Keratinocyte (primary cell): ENCODE measurements around the gene EMX1. TPM values are rescaled to one million over a fixed set of nuclear protein-coding genes. Genes with fewer than 3 reads are reported as not detected.

Source experiments
- DNase-seq: peaks from one replicate; pipeline ENCODE4 v3.0.0-alpha.2; 2011; ENCODE audit warnings: low read depth, missing footprints, low spot score
- FAIRE-seq: peaks from 2 replicates; lab custom pipeline; 2011; peaks lifted over from hg19 to GRCh38; lab: Jason Lieb, UNC
- H2AFZ ChIP-seq: 2 replicates; pipeline ENCODE4 v1.6.0; 2012; ENCODE audit warnings: low read length, control low read depth, inconsistent platforms; ENCODE audit not compliant: control insufficient read depth
- H3K27ac ChIP-seq: 2 replicates; pipeline ENCODE4 v1.5.1; 2011; ENCODE audit warnings: low read length; ENCODE audit not compliant: control insufficient read depth, insufficient read depth
- H3K27me3 ChIP-seq: 3 replicates; pipeline ENCODE4 v1.6.0; 2011; ENCODE audit warnings: low read length; ENCODE audit not compliant: control insufficient read depth, insufficient read depth; ENCODE audit errors: extremely low read depth
- H3K36me3 ChIP-seq, 2 experiments: 2 replicates in 1 of 2; 3 replicates in 1 of 2; pipeline ENCODE4 v1.5.1; 2011; ENCODE audit warnings: low read length in 2 of 2, mild to moderate bottlenecking in 1 of 2; ENCODE audit not compliant: control insufficient read depth in 2 of 2, insufficient read depth in 2 of 2; ENCODE audit errors: extremely low read depth in 1 of 2
- H3K4me1 ChIP-seq: 3 replicates; pipeline ENCODE4 v1.5.1; 2011; ENCODE audit warnings: low read length; ENCODE audit not compliant: control insufficient read depth, insufficient read depth; ENCODE audit errors: extremely low read depth
- H3K4me2 ChIP-seq: 3 replicates; pipeline ENCODE4 v1.6.0; 2011; ENCODE audit warnings: low read depth, low read length; ENCODE audit not compliant: control insufficient read depth, insufficient read depth; ENCODE audit errors: extremely low read depth
- H3K4me3 ChIP-seq, 3 experiments: fragments of 200-600 bp in 1 of 3; sonication (generic) in 1 of 3; 2 replicates in 2 of 3; 3 replicates in 1 of 3; pipeline ENCODE4 v1.5.1; 2011 to 2016; ENCODE audit warnings: low read length in 3 of 3, mild to moderate bottlenecking in 3 of 3, control low read depth in 2 of 3, inconsistent platforms in 1 of 3, low read depth in 1 of 3, mixed read lengths in 1 of 3, mixed run types in 1 of 3, moderate library complexity in 1 of 3; ENCODE audit not compliant: control insufficient read depth in 2 of 3, insufficient read depth in 2 of 3; ENCODE audit errors: extremely low read depth in 1 of 3
- H3K79me2 ChIP-seq: 2 replicates; pipeline ENCODE4 v1.6.0; 2012; ENCODE audit warnings: low read length; ENCODE audit not compliant: control insufficient read depth, insufficient read depth
- H3K9ac ChIP-seq: 3 replicates; pipeline ENCODE4 v1.6.0; 2011; ENCODE audit warnings: low read length; ENCODE audit not compliant: control insufficient read depth, insufficient read depth; ENCODE audit errors: extremely low read depth
- H3K9me1 ChIP-seq: 3 replicates; pipeline ENCODE4 v1.6.0; 2011; ENCODE audit warnings: low read length; ENCODE audit not compliant: control insufficient read depth, insufficient read depth; ENCODE audit errors: extremely low read depth
- H3K9me3 ChIP-seq: 2 replicates; pipeline ENCODE4 v1.5.1; 2012; ENCODE audit warnings: low read depth, low read length; ENCODE audit not compliant: control insufficient read depth
- H4K20me1 ChIP-seq: 3 replicates; pipeline ENCODE4 v1.6.0; 2011; ENCODE audit warnings: low read length; ENCODE audit not compliant: control insufficient read depth, insufficient read depth; ENCODE audit errors: extremely low read depth
- CTCF ChIP-seq, 3 experiments: IDR thresholded peaks in 1 of 3; conservative IDR thresholded peaks in 1 of 3; optimal IDR thresholded peaks in 1 of 3; 2 replicates in 2 of 3; 3 replicates in 1 of 3; pipeline versions ENCODE3 to v1.5.1; 2011; ENCODE audit warnings: low read length in 3 of 3, mild to moderate bottlenecking in 3 of 3, moderate library complexity in 2 of 3, control low read depth in 1 of 3, inconsistent platforms in 1 of 3; ENCODE audit not compliant: insufficient read depth in 2 of 3; ENCODE audit errors: extremely low read depth in 1 of 3
- EZH2 ChIP-seq: IDR thresholded peaks from one replicate; pipeline ENCODE4 v1.6.1; 2012; ENCODE audit warnings: inconsistent platforms, mild to moderate bottlenecking, low read length, moderate library complexity
- dilution Hi-C: fragments of 300-500 bp; cut with MboI; formaldehyde crosslinking; loops from one replicate; pipeline ENCODE4 v1.7.0; 2020; ENCODE audit warnings: low sequenced_read_pairs; ENCODE audit not compliant: extremely low pct_ligation_motif_present
- polyA plus RNA-seq, 5 experiments: library from polyadenylated mRNA; depleted of rRNA in 3 of 5; stranded (reverse) in 3 of 5; stranded (forward) in 1 of 5; unstranded in 1 of 5; fragments of >200 nt; gene quantifications; 1 replicate in 1 of 5; 2 replicates in 3 of 5; 3 replicates in 1 of 5; pipeline versions ENCODE4 v1.2.1 to v1.2.3, GENCODE V29; 2011 to 2012; ENCODE audit warnings: missing spikeins in 2 of 5, low read depth in 1 of 5, low replicate concordance in 1 of 5

The EMX1 gene
- polyA plus RNA-seq, 1 donor (not counting 4 experiments of a cell fraction or from before 2014, with no cell fraction given): not detected

- Histone ChIP-seq H4K20me1 (no peaks in the 10 kb centered on the region), H3K9me1 (no peaks in the 10 kb centered on the region), H3K36me3 (no peaks in the 10 kb centered on the region), H3K9me3 (no peaks in the 10 kb centered on the region), H3K9ac (no peak overlapping the region), H3K79me2 (no peaks in the 10 kb centered on the region), H3K4me2 (no peak overlapping the region), H3K4me3 (no peak overlapping the region), H2AFZ (no peak overlapping the region), H3K4me1 (no peaks in the 10 kb centered on the region), H3K27ac (no peak overlapping the region), H3K27me3 (peaks cover 9% of the 10 kb centered on the region)
- TF ChIP-seq EZH2: no peak
- TF ChIP-seq CTCF (optimal IDR thresholded peaks at IDR 0.05 in 1 of 3, IDR thresholded peaks at IDR 0.05 in 1 of 3, conservative IDR thresholded peaks at IDR 0.05 in 1 of 3; ENCODE audit: extremely low read depth in 1 of 3, insufficient read depth in 2 of 3, low read length in 3 of 3): no peak
- dilution Hi-C loops: no loop called here
- DNase-seq: no peak
- FAIRE-seq: no peak
These were observed 45.4 kb upstream of the EMX1 start for GRCh38 chr2:72871880-72872279.

GRCh38 chr2:72883356-72883962 lies 33.9 kb upstream of the EMX1 start:
- no peaks in the 10 kb centered on the region for H4K20me1 ChIP-seq
- dilution Hi-C loops: no loop called here
- no peak overlapping the region for H2AFZ ChIP-seq
- no peaks in the 10 kb centered on the region for H3K36me3 ChIP-seq
- peaks cover 12% of the 10 kb centered on the region for H3K4me1 ChIP-seq
- FAIRE-seq: no peak
- TF ChIP-seq CTCF (optimal IDR thresholded peaks at IDR 0.05 in 1 of 3, IDR thresholded peaks at IDR 0.05 in 1 of 3, conservative IDR thresholded peaks at IDR 0.05 in 1 of 3; ENCODE audit: extremely low read depth in 1 of 3, insufficient read depth in 2 of 3, low read length in 3 of 3) (no peak), EZH2 (no peak)
- H3K79me2 ChIP-seq: peaks cover 2% of the 10 kb centered on the region
- no peak for DNase-seq
- no peak overlapping the region for H3K27ac ChIP-seq
- no peak overlapping the region for H3K9ac ChIP-seq
- H3K4me3 ChIP-seq: no peak overlapping the region
- no peak overlapping the region for H3K4me2 ChIP-seq
- no peaks in the 10 kb centered on the region for H3K27me3 ChIP-seq
- H3K9me3 ChIP-seq: no peaks in the 10 kb centered on the region
- H3K9me1 ChIP-seq: no peaks in the 10 kb centered on the region
